HG03432 (cell line): Measurements from ENCODE around the gene CDIP1.

Source experiments
- ATAC-seq: cut with Tn5 transposase; IDR thresholded peaks from one replicate; pipeline ENCODE4 v1.9.1; 2021; ENCODE audit warnings: mild to moderate bottlenecking, moderate library complexity; ENCODE audit not compliant: unreplicated experiment

Gene CDIP1

GRCh38 chr16:4515611-4516233 is 22.9 kb downstream of the CDIP1 start:
- ATAC-seq, result peak; percentile 70

- no peak for ATAC-seq
Observed at GRCh38 chr16:4514606-4515005, 24.0 kb downstream of the CDIP1 start.

GRCh38 chr16:4513881-4514280 is 24.7 kb downstream of the CDIP1 start:
- no peak for ATAC-seq

GRCh38 chr16:4513086-4513860 is 25.3 kb downstream of the CDIP1 start:
- no peak for ATAC-seq

GRCh38 chr16:4512473-4512872 is 26.1 kb downstream of the CDIP1 start:
- no peak for ATAC-seq

- ATAC-seq, result no peak
Observed at GRCh38 chr16:4511441-4512082, 27.0 kb downstream of the CDIP1 start.

GRCh38 chr16:4510747-4511426 is 27.7 kb downstream of the CDIP1 start:
- ATAC-seq, result no peak

GRCh38 chr16:4510131-4510530 is 28.4 kb downstream of the CDIP1 start:
- ATAC-seq, result no peak

- no peak for ATAC-seq
Observed at GRCh38 chr16:4509420-4509819, 29.2 kb downstream of the CDIP1 start.

GRCh38 chr16:4508806-4509205 is 29.8 kb downstream of the CDIP1 start:
- ATAC-seq, result no peak

- no peak for ATAC-seq
Observed at GRCh38 chr16:4507588-4508345, 30.8 kb downstream of the CDIP1 start.

- peak; percentile 67 for ATAC-seq
Observed at GRCh38 chr16:4506450-4506849, 32.1 kb downstream of the CDIP1 start.

GRCh38 chr16:4505356-4506147 is 33.0 kb downstream of the CDIP1 start:
- peak; percentile 73 for ATAC-seq

GRCh38 chr16:4501071-4501478 is 37.5 kb downstream of the CDIP1 start:
- ATAC-seq, result no peak

GRCh38 chr16:4500272-4500671 is 38.3 kb downstream of the CDIP1 start:
- no peak for ATAC-seq

GRCh38 chr16:4499196-4499555 is 39.4 kb downstream of the CDIP1 start:
- no peak for ATAC-seq

- ATAC-seq, result no peak
Observed at GRCh38 chr16:4498546-4499195, 39.9 kb downstream of the CDIP1 start.

- ATAC-seq, result no peak
Observed at GRCh38 chr16:4496305-4496704, 42.3 kb downstream of the CDIP1 start.

GRCh38 chr16:4495766-4496165 is 42.8 kb downstream of the CDIP1 start:
- no peak for ATAC-seq
